HEK293T (cell line): Measurements from ENCODE around the gene ERC2.

Experiments used
- ARNT ChIP-seq: fragments of 450-650 bp; IDR thresholded peaks from 2 replicates; pipeline ENCODE4 v1.6.1; 2017; ENCODE audit warnings: mild to moderate bottlenecking
- BHLHE40 ChIP-seq: fragments of 450-650 bp; IDR thresholded peaks from 2 replicates; pipeline ENCODE4 v1.6.1; 2016; ENCODE audit warnings: mild to moderate bottlenecking, moderate library complexity, borderline replicate concordance
- CTBP1 ChIP-seq: fragments of 450-650 bp; IDR thresholded peaks from 2 replicates; pipeline ENCODE4 v1.6.1; 2016; ENCODE audit warnings: borderline replicate concordance
- SUZ12 ChIP-seq: fragments of 450-650 bp; IDR thresholded peaks from 2 replicates; pipeline ENCODE4 v1.6.1; 2016; ENCODE audit warnings: mild to moderate bottlenecking
- TARDBP ChIP-seq: fragments of 450-650 bp; IDR thresholded peaks from 2 replicates; pipeline ENCODE4 v1.6.1; 2016

- TF ChIP-seq SUZ12 = no peak
- no peak; the same call in 1 of the 2 replicates for TF ChIP-seq CTBP1
- TF ChIP-seq BHLHE40 = no peak
- TF ChIP-seq TARDBP = no peak
- TF ChIP-seq ARNT = no peak
Observed at GRCh38 chr3:55490276-55490913, 977.9 kb downstream of the ERC2 start.
